ENCODE results near the gene NEUROD6. TPM values are rescaled to one million over a fixed set of nuclear protein-coding genes. Genes with fewer than 3 reads are reported as not detected.
A peak's percentile ranks its signal among the peaks of the same experiment; 100 is the strongest.

The NEUROD6 gene
- total RNA-seq, 4 donors from 2014 or later, result not detected

DNA sequence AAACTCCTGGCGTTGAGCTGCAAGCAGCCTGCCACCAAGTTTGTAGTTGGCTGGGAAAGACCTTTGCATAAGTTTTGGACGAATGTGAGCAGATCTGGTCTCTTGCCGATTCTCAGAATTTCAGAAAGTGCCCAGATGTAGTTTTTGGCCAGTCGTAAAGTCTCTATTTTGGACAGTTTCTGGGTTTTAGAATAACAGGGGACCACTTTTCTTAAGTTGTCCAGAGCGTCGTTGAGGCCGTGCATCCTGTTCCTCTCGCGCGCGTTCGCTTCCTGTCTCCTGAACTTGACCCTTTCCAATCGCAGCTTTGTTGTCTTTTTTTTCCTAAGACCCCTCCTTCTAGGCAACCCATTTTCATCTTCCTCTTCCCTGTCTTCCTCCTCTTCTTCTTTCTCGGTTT, 1.8 kb downstream of the NEUROD6 start:
- Histone ChIP-seq H3K4me1 (peaks cover 0 to 11% (median 0%) of the 10 kb centered on the region in 4 donors), H3K27me3 (peaks cover 0 to 37% of the 10 kb centered on the region in 2 donors), H3K36me3 (no peaks in the 10 kb centered on the region), H3K27ac (no peak overlapping the region), H3K4me3 (no peak overlapping the region), H3K9me3 (peaks cover 0 to 4% (median 0%) of the 10 kb centered on the region in 4 donors)
- DNase-seq (ENCODE audit: low spot score in 2 of 2), result no peak
- no peak for TF ChIP-seq POLR2A (IDR thresholded peaks at IDR 0.05)
- no peak for TF ChIP-seq EP300 (IDR thresholded peaks at IDR 0.05)
- TF ChIP-seq CTCF (IDR thresholded peaks at IDR 0.05), result no peak
- 61% methylated on average over 14 of the region's 14 CpGs for WGBS, 2 donors

- no peak for TF ChIP-seq CTCF (IDR thresholded peaks at IDR 0.05)
- TF ChIP-seq EP300 (IDR thresholded peaks at IDR 0.05), result no peak
- no peak for TF ChIP-seq POLR2A (IDR thresholded peaks at IDR 0.05)
- H3K27ac ChIP-seq, result no peak overlapping the region
- no peaks in the 10 kb centered on the region for H3K36me3 ChIP-seq
- peaks cover 0 to 11% (median 0%) of the 10 kb centered on the region in 4 donors for H3K4me1 ChIP-seq
- no peak for DNase-seq (ENCODE audit: low spot score in 2 of 2)
- peaks cover 0 to 4% (median 0%) of the 10 kb centered on the region in 4 donors for H3K9me3 ChIP-seq
- H3K27me3 ChIP-seq, result peaks cover 0 to 37% of the 10 kb centered on the region in 2 donors
- WGBS, 2 donors, result 51 to 57% methylated on average over 9 of the region's 9 CpGs
- no peak overlapping the region for H3K4me3 ChIP-seq
Measured at GRCh38 chr7:31337002-31337565, 3.4 kb downstream of the NEUROD6 start.

- no peaks in the 10 kb centered on the region for H3K36me3 ChIP-seq
- TF ChIP-seq EP300 (IDR thresholded peaks at IDR 0.05) (no peak), POLR2A (IDR thresholded peaks at IDR 0.05) (no peak), CTCF (IDR thresholded peaks at IDR 0.05) (no peak)
- peak overlapping the region in 1 of 4 donors; percentile 23 for H3K4me3 ChIP-seq
- H3K27ac ChIP-seq, result no peak overlapping the region
- H3K9me3 ChIP-seq, result peaks cover 0 to 4% (median 0%) of the 10 kb centered on the region in 4 donors
- H3K4me1 ChIP-seq, result peaks cover 0 to 11% (median 0%) of the 10 kb centered on the region in 4 donors
- H3K27me3 ChIP-seq, result peaks cover 0 to 37% of the 10 kb centered on the region in 2 donors
- WGBS, 2 donors, result 5 to 15% methylated on average over 48 to 64 of the region's 71 CpGs
- DNase-seq (ENCODE audit: low spot score in 2 of 2), result no peak
Measured at GRCh38 chr7:31336202-31337001, 4.1 kb downstream of the NEUROD6 start.

DNA sequence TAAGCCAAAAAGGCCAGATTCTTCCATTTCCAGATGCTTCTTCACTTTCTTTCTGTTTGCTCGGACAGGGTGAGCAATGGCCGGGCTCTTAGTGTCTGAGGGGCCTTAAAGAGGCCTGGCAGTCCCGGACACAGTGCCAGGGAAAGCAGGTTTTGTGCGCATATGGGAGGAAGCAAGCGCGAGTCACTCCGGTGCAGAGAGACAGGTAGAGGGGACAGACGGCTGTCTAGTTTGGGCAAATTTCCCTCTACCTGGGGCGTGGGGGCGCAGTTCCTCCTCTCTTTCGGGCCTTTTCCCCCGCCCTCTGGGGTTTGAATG, 4.7 kb downstream of the NEUROD6 start:
- TF ChIP-seq EP300 (IDR thresholded peaks at IDR 0.05), result no peak
- no peak for TF ChIP-seq POLR2A (IDR thresholded peaks at IDR 0.05)
- TF ChIP-seq CTCF (IDR thresholded peaks at IDR 0.05), result no peak
- Histone ChIP-seq H3K36me3 (no peaks in the 10 kb centered on the region), H3K4me3 (peak overlapping the region in 1 of 4 donors; percentile 23), H3K27me3 (peaks cover 0 to 37% of the 10 kb centered on the region in 2 donors), H3K9me3 (peaks cover 0 to 4% (median 0%) of the 10 kb centered on the region in 4 donors), H3K4me1 (peaks cover 0 to 11% (median 0%) of the 10 kb centered on the region in 4 donors), H3K27ac (no peak overlapping the region)
- 17 to 27% methylated on average over 11 to 12 of the region's 12 CpGs for WGBS, 2 donors
- no peak for DNase-seq (ENCODE audit: low spot score in 2 of 2)

All from tibial nerve (tissue), 4 donors.